HepG2 (cell line): ENCODE measurements around the gene LSM12. TPM values are rescaled to one million over a fixed set of nuclear protein-coding genes. Genes with fewer than 3 reads are reported as not detected.

Experiments
- BRD4 ChIP-seq: sonication (generic); formaldehyde crosslinking; IDR thresholded peaks from 2 replicates; pipeline ENCODE4 v1.4.0; 2020; ENCODE audit warnings: missing genetic modification reagents
- HDAC6 ChIP-seq: fragments of 200-600 bp; sonication (generic); IDR thresholded peaks from 2 replicates; pipeline ENCODE4 v1.7.0; 2017; ENCODE audit warnings: mild to moderate bottlenecking, antibody characterized with exemption, low read length, low read depth
- HES4 ChIP-seq: sonication (generic); formaldehyde crosslinking; IDR thresholded peaks from 2 replicates; pipeline ENCODE4 v1.9.0; 2021; ENCODE audit warnings: mild to moderate bottlenecking, missing genetic modification reagents, borderline replicate concordance
- HOXA9 ChIP-seq: sonication (generic); formaldehyde crosslinking; IDR thresholded peaks from 2 replicates; pipeline ENCODE4 v1.8.1; 2022; ENCODE audit warnings: missing genetic modification reagents, mild to moderate bottlenecking, moderate library complexity, borderline replicate concordance
- HOXD1 ChIP-seq: sonication (generic); formaldehyde crosslinking; IDR thresholded peaks from 2 replicates; pipeline ENCODE4 v1.5.0; 2020; ENCODE audit warnings: missing genetic modification reagents
- NFE2 ChIP-seq: sonication (generic); formaldehyde crosslinking; IDR thresholded peaks from 2 replicates; pipeline ENCODE4 v1.4.0; 2020; ENCODE audit warnings: missing genetic modification reagents
- NR3C1 ChIP-seq: sonication (generic); formaldehyde crosslinking; IDR thresholded peaks from 2 replicates; pipeline ENCODE4 v1.4.0; 2020; ENCODE audit warnings: missing genetic modification reagents
- PITX1 ChIP-seq: sonication (generic); formaldehyde crosslinking; IDR thresholded peaks from 2 replicates; pipeline ENCODE4 v1.5.1; 2020; ENCODE audit warnings: mild to moderate bottlenecking, missing genetic modification reagents
- RELA ChIP-seq: sonication (generic); formaldehyde crosslinking; IDR thresholded peaks from 2 replicates; pipeline ENCODE4 v1.4.0; 2020; ENCODE audit warnings: missing genetic modification reagents
- REPIN1 ChIP-seq: sonication (generic); formaldehyde crosslinking; IDR thresholded peaks from 2 replicates; pipeline ENCODE4 v1.8.0; 2022; ENCODE audit warnings: missing genetic modification reagents, low read depth, mild to moderate bottlenecking, borderline replicate concordance
- ZBTB3 ChIP-seq: sonication (generic); formaldehyde crosslinking; IDR thresholded peaks from 2 replicates; pipeline ENCODE4 v1.4.0; 2020; ENCODE audit warnings: low read depth, mild to moderate bottlenecking, moderate library complexity, missing genetic modification reagents, borderline replicate concordance
- ZBTB8A ChIP-seq: sonication (generic); formaldehyde crosslinking; IDR thresholded peaks from 2 replicates; pipeline ENCODE4 v1.4.0; 2020; ENCODE audit warnings: mild to moderate bottlenecking, low read depth, missing genetic modification reagents, borderline replicate concordance
- ZC3H13 ChIP-seq: sonication (generic); formaldehyde crosslinking; IDR thresholded peaks from 2 replicates; pipeline ENCODE4 v1.8.1; 2023; ENCODE audit warnings: mild to moderate bottlenecking, missing genetic modification reagents, moderate library complexity
- ZFP41 ChIP-seq: sonication (generic); formaldehyde crosslinking; IDR thresholded peaks from 2 replicates; pipeline ENCODE4 v1.4.0; 2020; ENCODE audit warnings: mild to moderate bottlenecking, missing genetic modification reagents, borderline replicate concordance
- ZNF30 ChIP-seq: sonication (generic); formaldehyde crosslinking; IDR thresholded peaks from 2 replicates; pipeline ENCODE4 v1.5.0; 2020; ENCODE audit warnings: mild to moderate bottlenecking, missing genetic modification reagents
- ZNF616 ChIP-seq: sonication (generic); formaldehyde crosslinking; IDR thresholded peaks from 2 replicates; pipeline ENCODE4 v1.5.0; 2020; ENCODE audit warnings: low read depth, mild to moderate bottlenecking, missing genetic modification reagents
- ZSCAN12 ChIP-seq: sonication (generic); formaldehyde crosslinking; IDR thresholded peaks from 2 replicates; pipeline ENCODE4 v1.9.0; 2021; ENCODE audit warnings: mild to moderate bottlenecking, missing genetic modification reagents
- polyA plus RNA-seq, 8 experiments: library from polyadenylated mRNA; depleted of rRNA in 3 of 8; stranded (reverse) in 7 of 8; unstranded in 1 of 8; fragments of >200 nt; fragmentation: Illumina TruSeq in 4 of 8; extraction: Trizol in 4 of 8; gene quantifications; 2 replicates each; pipeline versions ENCODE4 v1.2.1 to v1.2.3, GENCODE V29; 2011 to 2016; ENCODE audit warnings: low read depth in 4 of 8, missing spikeins in 1 of 8, mixed read lengths in 1 of 8; ENCODE audit not compliant: insufficient read depth in 1 of 8
- total RNA-seq, 5 experiments: library from RNA; depleted of rRNA; stranded (reverse); fragments of >200 nt; fragmentation: Illumina TruSeq; extraction: Trizol; gene quantifications; 2 replicates each; pipeline ENCODE4 v1.2.3, GENCODE V29; 2016; ENCODE audit warnings: low read depth in 1 of 5
- TF ChIP-seq, protein P1 (sequence below): sonication (generic); formaldehyde crosslinking; IDR thresholded peaks from 2 replicates; pipeline ENCODE4 v1.5.0; 2020; ENCODE audit warnings: mild to moderate bottlenecking, missing genetic modification reagents
- TF ChIP-seq, protein P2 (sequence below): sonication (generic); formaldehyde crosslinking; IDR thresholded peaks from 2 replicates; pipeline ENCODE4 v1.5.1; 2020; ENCODE audit warnings: missing genetic modification reagents, mild to moderate bottlenecking, borderline replicate concordance
- TF ChIP-seq, protein P3 (sequence below): sonication (generic); formaldehyde crosslinking; IDR thresholded peaks from 2 replicates; pipeline ENCODE4 v1.4.0; 2020; ENCODE audit warnings: mild to moderate bottlenecking, low read depth, missing genetic modification reagents

LSM12 gene
- total and polyA plus RNA-seq, 2 of the 13 experiments (the other 11 are each of a cell fraction or from before 2014, with no cell fraction given): 52.8 to 55.7 TPM

DNA sequence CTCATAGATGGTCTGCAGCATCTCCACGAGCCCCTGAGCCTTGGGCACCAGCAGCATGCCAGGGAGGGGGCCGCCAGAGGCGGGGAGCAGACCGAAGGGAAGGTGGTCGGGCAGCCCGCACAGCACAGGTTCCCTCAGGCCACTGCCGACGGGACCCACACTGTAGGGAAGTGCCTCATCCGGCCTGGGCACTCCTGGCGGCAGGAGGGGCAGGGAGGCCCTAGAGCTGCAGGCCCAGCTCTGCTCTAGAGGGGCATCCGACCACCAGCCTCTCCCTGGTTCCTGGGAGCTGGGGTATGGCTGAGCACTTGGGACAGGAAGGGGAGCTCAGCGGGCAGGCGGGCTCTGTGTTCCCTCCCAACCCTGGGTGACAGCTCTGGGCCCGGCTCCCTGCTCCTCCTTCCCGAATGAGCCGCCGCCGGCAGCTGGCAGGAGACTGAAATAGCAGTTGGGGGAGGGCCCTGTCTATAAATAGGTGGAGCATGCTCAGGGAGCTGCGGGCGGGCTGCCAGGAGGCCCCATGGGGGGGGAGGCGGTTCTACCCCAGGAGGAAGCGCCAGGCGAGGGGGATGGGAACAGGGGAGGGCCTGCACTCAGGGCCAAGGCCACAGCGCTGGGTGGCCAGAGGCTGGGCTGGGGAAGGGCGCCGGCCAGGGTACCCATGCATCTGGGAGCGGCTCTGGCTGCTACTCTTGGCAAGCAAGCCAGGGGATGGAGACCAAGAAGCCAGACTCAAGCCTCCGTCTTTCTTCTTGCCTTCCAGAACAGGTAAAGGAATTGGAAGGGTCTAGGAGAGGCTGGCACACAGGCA, 44.6 kb upstream of the LSM12 start (continued):
- TF ChIP-seq, protein P1, sequence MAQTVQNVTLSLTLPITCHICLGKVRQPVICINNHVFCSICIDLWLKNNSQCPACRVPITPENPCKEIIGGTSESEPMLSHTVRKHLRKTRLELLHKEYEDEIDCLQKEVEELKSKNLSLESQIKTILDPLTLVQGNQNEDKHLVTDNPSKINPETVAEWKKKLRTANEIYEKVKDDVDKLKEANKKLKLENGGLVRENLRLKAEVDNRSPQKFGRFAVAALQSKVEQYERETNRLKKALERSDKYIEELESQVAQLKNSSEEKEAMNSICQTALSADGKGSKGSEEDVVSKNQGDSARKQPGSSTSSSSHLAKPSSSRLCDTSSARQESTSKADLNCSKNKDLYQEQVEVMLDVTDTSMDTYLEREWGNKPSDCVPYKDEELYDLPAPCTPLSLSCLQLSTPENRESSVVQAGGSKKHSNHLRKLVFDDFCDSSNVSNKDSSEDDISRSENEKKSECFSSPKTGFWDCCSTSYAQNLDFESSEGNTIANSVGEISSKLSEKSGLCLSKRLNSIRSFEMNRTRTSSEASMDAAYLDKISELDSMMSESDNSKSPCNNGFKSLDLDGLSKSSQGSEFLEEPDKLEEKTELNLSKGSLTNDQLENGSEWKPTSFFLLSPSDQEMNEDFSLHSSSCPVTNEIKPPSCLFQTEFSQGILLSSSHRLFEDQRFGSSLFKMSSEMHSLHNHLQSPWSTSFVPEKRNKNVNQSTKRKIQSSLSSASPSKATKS (CRISPR knock-in tag): no peak; the same call in 1 of the 2 replicates
- TF ChIP-seq HOXD1 (CRISPR knock-in tag) (peak; percentile 23), BRD4 (CRISPR knock-in tag) (peak; percentile 43), REPIN1 (CRISPR knock-in tag) (peak; percentile 99), HES4 (CRISPR knock-in tag) (peak; percentile 90), PITX1 (peak; percentile 95), ZBTB8A (0 out of 2 replicates have a peak, but pooled peaks have one; percentile 55), HDAC6 (no peak), RELA (CRISPR knock-in tag) (peak; percentile 50; the same call in 1 of the 2 replicates), ZC3H13 (peak; percentile 95; the same call in 1 of the 2 replicates), ZBTB3 (CRISPR knock-in tag) (peak; percentile 86; the same call in 1 of the 2 replicates), ZSCAN12 (no peak), ZFP41 (CRISPR knock-in tag) (peak; percentile 59; the same call in 1 of the 2 replicates), NFE2 (CRISPR knock-in tag) (no peak), NR3C1 (CRISPR knock-in tag) (no peak), ZNF30 (CRISPR knock-in tag) (no peak), ZNF616 (CRISPR knock-in tag) (peak; percentile 82), HOXA9 (0 out of 2 replicates have a peak, but pooled peaks have one; percentile 75)
- TF ChIP-seq, protein P2, sequence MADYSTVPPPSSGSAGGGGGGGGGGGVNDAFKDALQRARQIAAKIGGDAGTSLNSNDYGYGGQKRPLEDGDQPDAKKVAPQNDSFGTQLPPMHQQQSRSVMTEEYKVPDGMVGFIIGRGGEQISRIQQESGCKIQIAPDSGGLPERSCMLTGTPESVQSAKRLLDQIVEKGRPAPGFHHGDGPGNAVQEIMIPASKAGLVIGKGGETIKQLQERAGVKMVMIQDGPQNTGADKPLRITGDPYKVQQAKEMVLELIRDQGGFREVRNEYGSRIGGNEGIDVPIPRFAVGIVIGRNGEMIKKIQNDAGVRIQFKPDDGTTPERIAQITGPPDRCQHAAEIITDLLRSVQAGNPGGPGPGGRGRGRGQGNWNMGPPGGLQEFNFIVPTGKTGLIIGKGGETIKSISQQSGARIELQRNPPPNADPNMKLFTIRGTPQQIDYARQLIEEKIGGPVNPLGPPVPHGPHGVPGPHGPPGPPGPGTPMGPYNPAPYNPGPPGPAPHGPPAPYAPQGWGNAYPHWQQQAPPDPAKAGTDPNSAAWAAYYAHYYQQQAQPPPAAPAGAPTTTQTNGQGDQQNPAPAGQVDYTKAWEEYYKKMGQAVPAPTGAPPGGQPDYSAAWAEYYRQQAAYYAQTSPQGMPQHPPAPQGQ: no peak
- TF ChIP-seq, protein P3, sequence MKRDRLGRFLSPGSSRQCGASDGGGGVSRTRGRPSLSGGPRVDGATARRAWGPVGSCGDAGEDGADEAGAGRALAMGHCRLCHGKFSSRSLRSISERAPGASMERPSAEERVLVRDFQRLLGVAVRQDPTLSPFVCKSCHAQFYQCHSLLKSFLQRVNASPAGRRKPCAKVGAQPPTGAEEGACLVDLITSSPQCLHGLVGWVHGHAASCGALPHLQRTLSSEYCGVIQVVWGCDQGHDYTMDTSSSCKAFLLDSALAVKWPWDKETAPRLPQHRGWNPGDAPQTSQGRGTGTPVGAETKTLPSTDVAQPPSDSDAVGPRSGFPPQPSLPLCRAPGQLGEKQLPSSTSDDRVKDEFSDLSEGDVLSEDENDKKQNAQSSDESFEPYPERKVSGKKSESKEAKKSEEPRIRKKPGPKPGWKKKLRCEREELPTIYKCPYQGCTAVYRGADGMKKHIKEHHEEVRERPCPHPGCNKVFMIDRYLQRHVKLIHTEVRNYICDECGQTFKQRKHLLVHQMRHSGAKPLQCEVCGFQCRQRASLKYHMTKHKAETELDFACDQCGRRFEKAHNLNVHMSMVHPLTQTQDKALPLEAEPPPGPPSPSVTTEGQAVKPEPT (CRISPR knock-in tag): peak; percentile 75
